Measurements from ENCODE around the gene PIK3R5. TPM values are rescaled to one million over a fixed set of nuclear protein-coding genes. Genes with fewer than 3 reads are reported as not detected.

PIK3R5 gene
- total RNA-seq, 1 donor from 2014 or later, result 44.0 TPM

GRCh38 chr17:8865811-8866210, 99.7 kb downstream of the PIK3R5 start:
- H3K4me3 ChIP-seq, result no peak overlapping the region
- H3K4me1 ChIP-seq, result peaks cover 5% of the 10 kb centered on the region
- no peaks in the 10 kb centered on the region for H3K9me3 ChIP-seq
- no peak for TF ChIP-seq CTCF (IDR thresholded peaks at IDR 0.05)
- peaks cover 3% of the 10 kb centered on the region for H3K27me3 ChIP-seq (ENCODE audit: low read depth)
- intact Hi-C loops (cut with DNase I), result no loop called here
- H3K27ac ChIP-seq, result no peak overlapping the region
- ATAC-seq (no peak), DNase-seq (no peak)
- H3K36me3 ChIP-seq, result no peaks in the 10 kb centered on the region

GRCh38 chr17:8865385-8865784, 100.1 kb downstream of the PIK3R5 start:
- Histone ChIP-seq H3K4me1 (peaks cover 5% of the 10 kb centered on the region), H3K4me3 (no peak overlapping the region), H3K27ac (no peak overlapping the region), H3K36me3 (no peaks in the 10 kb centered on the region), H3K9me3 (no peaks in the 10 kb centered on the region), H3K27me3 (ENCODE audit: low read depth) (peaks cover 3% of the 10 kb centered on the region)
- DNase-seq (no peak), ATAC-seq (no peak)
- no peak for TF ChIP-seq CTCF (IDR thresholded peaks at IDR 0.05)
- intact Hi-C loops (cut with DNase I), result no loop called here

GRCh38 chr17:8862213-8863056, 103.1 kb downstream of the PIK3R5 start:
- no peak for TF ChIP-seq CTCF (IDR thresholded peaks at IDR 0.05)
- no peak overlapping the region for H3K27ac ChIP-seq
- intact Hi-C loops (cut with DNase I), result no loop called here
- no peaks in the 10 kb centered on the region for H3K9me3 ChIP-seq
- peaks cover 3% of the 10 kb centered on the region for H3K27me3 ChIP-seq (ENCODE audit: low read depth)
- no peak for ATAC-seq
- peaks cover 15% of the 10 kb centered on the region for H3K4me1 ChIP-seq
- no peaks in the 10 kb centered on the region for H3K36me3 ChIP-seq
- no peak for DNase-seq
- H3K4me3 ChIP-seq, result no peak overlapping the region

GRCh38 chr17:8861495-8862181, 103.9 kb downstream of the PIK3R5 start:
- intact Hi-C loops (cut with DNase I), result no loop called here
- peaks cover 15% of the 10 kb centered on the region for H3K4me1 ChIP-seq

More at GRCh38 chr17:8861495-8862181, 103.9 kb downstream of the PIK3R5 start:
- H3K27me3 ChIP-seq (ENCODE audit: low read depth), result peaks cover 3% of the 10 kb centered on the region
- H3K9me3 ChIP-seq, result no peaks in the 10 kb centered on the region
- no peak overlapping the region for H3K4me3 ChIP-seq
- no peak for TF ChIP-seq CTCF (IDR thresholded peaks at IDR 0.05)
- H3K27ac ChIP-seq, result no peak overlapping the region
- DNase-seq, result no peak
- no peaks in the 10 kb centered on the region for H3K36me3 ChIP-seq
- ATAC-seq, result no peak
